ENCODE results near the gene GALNT12.

Gene GALNT12

GRCh38 chr9:98805506-98806272 lies 1.8 kb upstream of the GALNT12 start:
- DNase-seq = no peak

- DNase-seq = no peak
Measured at GRCh38 chr9:98806394-98807035, 955 bp upstream of the GALNT12 start.

- DNase-seq = no peak
Measured at GRCh38 chr9:98807814-98808195, 335 bp downstream of the GALNT12 start.

DNA sequence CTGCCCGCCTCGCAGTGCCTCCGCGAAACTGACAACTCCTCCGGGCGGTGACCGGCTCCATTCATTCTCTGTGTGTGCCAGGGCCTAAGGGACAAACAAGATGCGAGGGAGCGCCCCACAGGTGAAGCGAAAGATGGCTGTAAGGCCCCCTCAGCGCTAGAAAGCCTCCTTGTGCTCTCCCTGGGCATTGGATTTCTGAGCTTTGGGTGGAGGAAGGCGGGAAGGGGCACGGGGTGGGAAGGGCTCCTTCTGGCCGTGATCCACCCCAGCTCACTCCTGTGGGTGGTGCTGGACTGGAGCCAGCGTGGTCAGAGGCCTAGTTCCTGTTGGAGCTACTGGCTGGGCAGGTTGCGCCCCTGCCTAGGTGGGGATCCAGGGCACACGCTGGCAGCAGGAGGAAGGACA lies 943 bp downstream of the GALNT12 start:
- DNase-seq = no peak

DNA sequence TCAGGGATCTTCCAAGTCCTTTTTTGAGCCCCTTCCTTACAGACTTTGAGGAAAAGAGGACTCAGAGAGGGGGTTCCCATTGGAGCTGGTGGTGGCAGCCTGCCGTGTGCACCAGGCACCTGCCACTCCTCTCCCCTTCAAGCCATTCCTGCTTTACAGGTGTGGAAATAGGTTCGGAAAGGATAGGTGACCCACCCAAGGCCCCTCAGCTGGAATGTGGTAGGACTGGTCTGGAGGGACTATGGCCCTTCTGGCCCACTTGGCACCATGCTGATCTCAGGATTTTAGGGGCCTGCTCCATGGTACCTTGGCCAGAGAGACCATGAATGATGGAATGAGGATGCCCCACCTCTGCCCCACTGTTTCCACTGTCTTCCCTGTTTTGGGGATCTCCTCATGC lies 1.4 kb downstream of the GALNT12 start:
- no peak for DNase-seq

DNA sequence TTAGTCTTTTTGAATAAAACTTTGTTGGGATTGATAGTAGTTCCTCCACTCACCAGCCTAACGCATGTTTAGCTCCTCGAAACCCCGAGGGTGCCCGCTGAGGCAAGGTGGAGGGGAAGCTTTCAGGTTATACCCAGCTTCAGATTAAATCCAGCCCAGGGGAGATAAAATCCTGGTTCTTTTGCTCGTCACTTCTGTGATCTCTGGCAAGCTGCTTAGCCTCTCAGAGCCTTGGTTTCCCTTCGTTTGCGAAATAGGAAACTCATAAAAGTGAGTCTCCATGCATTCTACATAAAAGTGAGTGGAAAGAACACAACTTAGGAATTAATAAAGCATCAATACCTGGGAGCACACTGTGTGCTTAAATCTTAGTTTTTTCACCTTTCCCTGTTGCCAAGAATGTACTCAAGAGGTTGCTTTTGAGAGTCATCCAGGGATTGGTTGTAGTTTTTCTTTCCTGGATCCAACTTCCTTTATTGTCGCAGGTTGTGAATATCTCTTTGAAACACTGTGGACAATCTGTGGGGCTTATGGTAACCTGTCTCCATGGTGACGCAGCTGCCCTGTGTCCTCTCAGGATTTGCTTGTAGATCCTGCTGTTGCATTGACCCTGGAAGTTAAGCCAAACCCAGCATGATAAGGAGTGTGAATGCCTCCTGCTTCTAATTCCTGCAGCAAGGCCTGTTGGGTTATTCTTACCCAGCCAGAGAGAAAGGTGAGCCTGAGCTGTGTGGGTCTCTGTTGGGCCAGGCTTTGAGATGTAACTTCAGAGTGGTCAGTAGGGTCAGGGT lies 2.0 kb downstream of the GALNT12 start:
- DNase-seq = no peak

GRCh38 chr9:98810102-98810842 lies 2.8 kb downstream of the GALNT12 start:
- no peak for DNase-seq

DNA sequence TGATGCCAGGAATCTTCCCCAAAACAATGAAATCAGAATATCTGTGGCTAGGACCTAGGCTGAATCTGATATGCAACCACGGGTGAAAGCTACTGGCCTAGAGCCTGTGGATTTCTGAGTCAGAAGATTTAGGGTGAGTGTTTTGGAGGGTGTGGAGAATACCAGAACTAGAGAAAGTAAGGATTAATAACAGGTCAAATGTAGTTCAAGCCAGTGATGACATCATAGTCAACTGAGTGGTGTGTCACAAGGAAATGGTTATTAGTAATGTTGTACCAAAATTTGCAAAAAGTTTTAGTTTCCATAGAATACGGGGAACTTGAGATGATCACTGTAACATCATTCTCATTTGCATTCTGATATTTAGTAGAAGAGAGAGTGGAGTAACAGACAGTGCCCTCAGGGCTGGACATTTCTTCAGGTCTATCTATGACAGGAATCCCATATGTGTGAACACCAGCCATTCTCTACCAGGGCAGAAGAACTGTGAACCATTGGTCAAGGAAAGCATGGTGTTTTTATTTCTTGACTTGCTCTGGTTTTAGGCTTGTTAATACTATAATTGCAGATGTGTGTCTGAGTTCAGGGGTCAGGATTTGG lies 3.7 kb downstream of the GALNT12 start:
- no peak for DNase-seq

GRCh38 chr9:98815391-98815951 lies 8.0 kb downstream of the GALNT12 start:
- DNase-seq = no peak

DNA sequence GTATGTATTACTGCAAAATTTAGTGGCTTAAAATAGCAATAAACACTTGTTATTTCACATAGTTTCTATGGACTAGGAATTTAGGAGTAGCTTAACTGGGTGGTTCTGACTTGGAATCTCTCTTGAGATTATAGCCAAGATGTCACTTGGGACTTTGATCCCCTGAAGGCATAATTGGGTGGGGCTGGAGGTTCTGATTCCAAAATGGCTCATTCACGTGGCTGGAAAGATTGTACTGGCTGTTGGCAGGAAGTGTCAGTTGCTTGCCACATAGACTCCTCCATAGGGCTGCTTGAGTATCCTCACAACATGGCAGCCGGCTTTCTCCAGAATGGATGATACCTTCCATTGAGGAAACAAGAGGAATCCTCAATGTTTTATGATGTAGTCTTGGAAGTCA lies 11.3 kb downstream of the GALNT12 start:
- DNase-seq = no peak

- no peak for DNase-seq
Measured at GRCh38 chr9:98819231-98819630, 11.8 kb downstream of the GALNT12 start.

- DNase-seq = no peak
Measured at GRCh38 chr9:98821831-98822230, 14.4 kb downstream of the GALNT12 start.

DNA sequence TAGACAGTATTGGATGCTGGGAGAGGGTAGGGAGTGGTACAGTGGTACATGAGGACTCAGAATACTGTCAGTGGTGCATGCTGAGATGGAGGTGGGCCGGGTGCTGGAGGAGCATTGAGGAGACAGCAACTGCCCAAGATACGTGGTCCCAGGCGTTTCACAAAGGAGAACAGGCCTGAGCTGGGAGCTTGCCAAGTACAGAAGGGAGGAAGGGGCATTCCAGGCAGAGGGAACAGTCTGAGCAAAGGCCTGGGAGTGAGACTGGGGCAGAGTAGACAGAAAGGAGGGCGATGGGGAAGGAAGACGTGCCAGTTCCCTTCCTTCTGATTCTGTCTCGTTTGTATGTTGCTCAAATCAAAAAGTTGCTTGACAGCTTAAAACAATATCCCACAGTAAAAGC lies 15.2 kb downstream of the GALNT12 start:
- no peak for DNase-seq

- DNase-seq = no peak
Measured at GRCh38 chr9:98823666-98824334, 16.3 kb downstream of the GALNT12 start.

DNA sequence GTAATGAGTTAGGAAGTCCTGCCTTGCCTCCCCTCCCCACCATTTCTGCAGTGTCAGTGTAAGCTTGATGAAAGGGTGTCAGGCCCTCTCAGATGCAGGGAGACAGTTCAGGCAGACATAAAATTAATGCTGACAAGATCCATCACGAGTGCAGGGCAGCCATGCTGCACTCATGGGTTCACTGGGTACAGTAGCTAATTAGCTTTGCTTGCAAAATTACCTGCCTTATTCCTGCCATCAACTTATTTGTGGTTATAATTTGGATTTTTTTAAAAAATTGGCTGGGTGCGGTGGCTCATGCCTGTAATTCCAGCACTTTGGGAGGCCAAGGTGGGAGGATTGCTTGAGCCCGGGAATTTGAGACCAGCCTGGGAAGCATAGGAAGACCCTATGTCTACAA lies 17.9 kb downstream of the GALNT12 start:
- no peak for DNase-seq

DNA sequence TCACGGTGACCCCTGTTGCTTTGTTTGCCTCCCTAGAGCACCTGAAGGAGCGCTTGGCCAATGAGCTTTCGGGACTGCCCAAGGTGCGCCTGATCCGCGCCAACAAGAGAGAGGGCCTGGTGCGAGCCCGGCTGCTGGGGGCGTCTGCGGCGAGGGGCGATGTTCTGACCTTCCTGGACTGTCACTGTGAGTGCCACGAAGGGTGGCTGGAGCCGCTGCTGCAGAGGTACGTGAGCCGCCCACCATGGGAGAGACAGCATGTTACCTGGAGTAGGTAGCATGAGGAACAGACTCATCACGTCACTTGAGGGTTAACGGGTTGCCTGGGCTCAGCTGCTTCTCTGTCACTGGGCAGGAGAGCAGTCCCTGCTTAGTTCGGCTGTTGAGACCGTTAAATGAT lies 19.2 kb downstream of the GALNT12 start:
- DNase-seq = no peak

- no peak for DNase-seq
Measured at GRCh38 chr9:98829766-98830165, 22.3 kb downstream of the GALNT12 start.

- no peak for DNase-seq
Measured at GRCh38 chr9:98830554-98830953, 23.1 kb downstream of the GALNT12 start.

- DNase-seq = no peak
Measured at GRCh38 chr9:98831696-98832095, 24.2 kb downstream of the GALNT12 start.

DNA sequence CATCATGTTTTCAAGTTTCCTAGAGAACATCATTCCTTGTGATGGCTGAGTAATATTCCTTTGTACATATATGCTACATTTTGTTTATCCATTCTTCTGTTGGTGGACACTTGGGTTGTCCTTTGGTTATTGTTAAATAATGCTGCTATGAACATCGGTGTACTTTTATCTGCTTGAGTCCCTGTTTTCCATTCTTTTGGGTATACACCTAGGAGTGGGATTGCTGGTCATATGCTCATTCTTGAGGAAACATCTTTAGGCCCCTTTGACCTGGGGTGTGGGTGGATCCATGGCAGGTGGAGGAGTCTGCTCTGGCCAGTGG lies 25.3 kb downstream of the GALNT12 start:
- DNase-seq = no peak

DNA sequence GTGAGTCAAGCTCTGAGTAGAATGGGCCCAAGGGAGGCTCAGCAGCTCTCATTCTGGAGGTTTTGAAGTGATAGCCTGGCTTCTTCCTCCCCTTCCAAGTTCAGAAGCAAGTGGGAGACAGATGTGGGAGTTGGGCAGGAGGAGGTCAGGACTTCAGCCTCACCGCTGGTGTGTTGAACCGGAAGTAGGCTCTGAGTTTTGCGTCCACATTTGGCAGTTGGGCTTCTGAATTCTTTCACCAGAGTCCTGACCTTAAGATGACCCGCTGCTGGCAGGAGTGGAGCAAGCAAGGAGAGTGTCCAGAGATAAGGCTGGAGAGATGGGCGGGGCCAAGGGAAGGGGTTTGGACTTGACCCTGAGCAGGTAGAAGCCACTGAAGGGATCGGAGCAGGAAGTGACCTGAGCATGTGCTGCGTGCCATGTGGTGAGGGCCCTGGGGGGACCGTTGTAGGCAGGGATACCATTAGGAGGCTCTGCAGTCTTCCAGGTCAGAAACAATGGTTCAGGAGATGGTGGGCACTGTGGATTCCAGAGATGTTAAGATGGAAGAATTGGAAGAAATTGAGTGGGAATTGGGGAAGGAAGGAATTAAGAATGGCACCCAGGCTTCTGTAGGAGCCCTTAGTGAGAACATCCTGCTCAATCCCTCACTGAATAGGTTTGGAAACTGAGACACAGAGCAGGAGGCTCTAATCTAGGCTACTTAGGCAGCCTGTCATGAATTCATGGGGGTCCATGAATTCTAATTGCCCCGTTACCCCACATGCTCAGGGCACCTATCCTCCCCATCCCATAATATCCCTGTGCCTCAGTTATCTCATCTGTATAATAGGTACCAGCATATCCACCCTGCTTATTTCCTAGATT lies 25.9 kb downstream of the GALNT12 start:
- DNase-seq = no peak
